GM23338 (cell line): Measurements from ENCODE around the gene HK1.

Experiments
- CREB1 ChIP-seq: fragments of 250-450 bp; sonication (Bioruptor Pico); IDR thresholded peaks from 2 replicates; pipeline ENCODE4 v1.5.0; 2020; ENCODE audit warnings: low read depth, mild to moderate bottlenecking, moderate library complexity
- CTCF ChIP-seq, 2 experiments: fragments of 200-600 bp in 1 of 2; sonication (generic) in 1 of 2; conservative IDR thresholded peaks; 2 replicates each; pipeline versions ENCODE4 v1.5.1 to v1.6.1; 2016 to 2017; ENCODE audit warnings: antibody characterized with exemption in 2 of 2, low read depth in 2 of 2, mild to moderate bottlenecking in 2 of 2, moderate library complexity in 1 of 2
- EZH2 ChIP-seq: fragments of 200-600 bp; sonication (generic); IDR thresholded peaks from one replicate; pipeline ENCODE4 v1.8.0; 2017; ENCODE audit warnings: antibody characterized with exemption, mild to moderate bottlenecking, low read depth; ENCODE audit not compliant: unreplicated experiment

- TF ChIP-seq EZH2 (no peak), CTCF (conservative IDR thresholded peaks at IDR 0.05; ENCODE audit: low read depth in 2 of 2) (no peak), CREB1 (no peak)
These were observed 85.4 kb downstream of the HK1 start for GRCh38 chr10:69363666-69364065.
